Measurements from ENCODE around the gene DGKI.

DGKI gene

GRCh38 chr7:137652721-137653120 lies 194.1 kb downstream of the DGKI start:
- peak; percentile 71 for DNase-seq (ENCODE audit: low read depth)

GRCh38 chr7:137647905-137648565 lies 198.7 kb downstream of the DGKI start:
- no peak for DNase-seq (ENCODE audit: low read depth)

GRCh38 chr7:137642472-137642871 lies 204.3 kb downstream of the DGKI start:
- peak; percentile 46 for DNase-seq (ENCODE audit: low read depth)

GRCh38 chr7:137642031-137642430 lies 204.7 kb downstream of the DGKI start:
- no peak for DNase-seq (ENCODE audit: low read depth)

- DNase-seq (ENCODE audit: low read depth), result no peak
Observed at GRCh38 chr7:137636376-137636775, 210.4 kb downstream of the DGKI start.

GRCh38 chr7:137635874-137636273 lies 210.9 kb downstream of the DGKI start:
- no peak for DNase-seq (ENCODE audit: low read depth)

GRCh38 chr7:137635132-137635531 lies 211.6 kb downstream of the DGKI start:
- no peak for DNase-seq (ENCODE audit: low read depth)

- no peak for DNase-seq (ENCODE audit: low read depth)
Observed at GRCh38 chr7:137634356-137634755, 212.4 kb downstream of the DGKI start.

- peak; percentile 51 for DNase-seq (ENCODE audit: low read depth)
Observed at GRCh38 chr7:137633133-137633532, 213.6 kb downstream of the DGKI start.

GRCh38 chr7:137628216-137628615 lies 218.6 kb downstream of the DGKI start:
- DNase-seq (ENCODE audit: low read depth), result no peak

GRCh38 chr7:137626469-137627067 lies 220.2 kb downstream of the DGKI start:
- peak; percentile 51 for DNase-seq (ENCODE audit: low read depth)

GRCh38 chr7:137625197-137625596 lies 221.6 kb downstream of the DGKI start:
- DNase-seq (ENCODE audit: low read depth), result peak; percentile 38

GRCh38 chr7:137619181-137619580 lies 227.6 kb downstream of the DGKI start:
- DNase-seq (ENCODE audit: low read depth), result no peak

GRCh38 chr7:137618748-137619147 lies 228.0 kb downstream of the DGKI start:
- DNase-seq (ENCODE audit: low read depth), result no peak

GRCh38 chr7:137613006-137613525 lies 233.7 kb downstream of the DGKI start:
- no peak for DNase-seq (ENCODE audit: low read depth)

- DNase-seq (ENCODE audit: low read depth), result no peak
Observed at GRCh38 chr7:137611606-137612005, 235.2 kb downstream of the DGKI start.

- DNase-seq (ENCODE audit: low read depth), result no peak
Observed at GRCh38 chr7:137609500-137609899, 237.3 kb downstream of the DGKI start.

- peak; percentile 50 for DNase-seq (ENCODE audit: low read depth)
Observed at GRCh38 chr7:137606061-137606674, 240.6 kb downstream of the DGKI start.

GRCh38 chr7:137603043-137603442 lies 243.7 kb downstream of the DGKI start:
- DNase-seq (ENCODE audit: low read depth), result no peak

- DNase-seq (ENCODE audit: low read depth), result no peak
Observed at GRCh38 chr7:137601642-137602041, 245.1 kb downstream of the DGKI start.

GRCh38 chr7:137597856-137598255 lies 248.9 kb downstream of the DGKI start:
- DNase-seq (ENCODE audit: low read depth), result no peak

GRCh38 chr7:137593115-137593711 lies 253.6 kb downstream of the DGKI start:
- DNase-seq (ENCODE audit: low read depth), result no peak
